ENCODE data around the gene ZNF622. TPM values are rescaled to one million over a fixed set of nuclear protein-coding genes. Genes with fewer than 3 reads are reported as not detected.

Gene ZNF622, protein sequence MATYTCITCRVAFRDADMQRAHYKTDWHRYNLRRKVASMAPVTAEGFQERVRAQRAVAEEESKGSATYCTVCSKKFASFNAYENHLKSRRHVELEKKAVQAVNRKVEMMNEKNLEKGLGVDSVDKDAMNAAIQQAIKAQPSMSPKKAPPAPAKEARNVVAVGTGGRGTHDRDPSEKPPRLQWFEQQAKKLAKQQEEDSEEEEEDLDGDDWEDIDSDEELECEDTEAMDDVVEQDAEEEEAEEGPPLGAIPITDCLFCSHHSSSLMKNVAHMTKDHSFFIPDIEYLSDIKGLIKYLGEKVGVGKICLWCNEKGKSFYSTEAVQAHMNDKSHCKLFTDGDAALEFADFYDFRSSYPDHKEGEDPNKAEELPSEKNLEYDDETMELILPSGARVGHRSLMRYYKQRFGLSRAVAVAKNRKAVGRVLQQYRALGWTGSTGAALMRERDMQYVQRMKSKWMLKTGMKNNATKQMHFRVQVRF
- total RNA-seq: 10 to 100 TPM; 34.1 to 48.5 (median 38.4) TPM
- long read RNA-seq, donor 1, transcript ZNF622-201 (6 exons, 1,699 nt): major isoform, 50 of 51 reads
- long read RNA-seq, donor 1, partial matches to known transcripts: 0 of 51 reads
- long read RNA-seq, donor 1, other reads (novel, unspliced or antisense): 1 of 51 reads
- long read RNA-seq, donor 2, transcript ZNF622-201 (6 exons, 1,699 nt): major isoform, 74 of 79 reads
- long read RNA-seq, donor 2, partial matches to known transcripts: 1 of 79 reads
- long read RNA-seq, donor 2, other reads (novel, unspliced or antisense): 4 of 79 reads

DNA sequence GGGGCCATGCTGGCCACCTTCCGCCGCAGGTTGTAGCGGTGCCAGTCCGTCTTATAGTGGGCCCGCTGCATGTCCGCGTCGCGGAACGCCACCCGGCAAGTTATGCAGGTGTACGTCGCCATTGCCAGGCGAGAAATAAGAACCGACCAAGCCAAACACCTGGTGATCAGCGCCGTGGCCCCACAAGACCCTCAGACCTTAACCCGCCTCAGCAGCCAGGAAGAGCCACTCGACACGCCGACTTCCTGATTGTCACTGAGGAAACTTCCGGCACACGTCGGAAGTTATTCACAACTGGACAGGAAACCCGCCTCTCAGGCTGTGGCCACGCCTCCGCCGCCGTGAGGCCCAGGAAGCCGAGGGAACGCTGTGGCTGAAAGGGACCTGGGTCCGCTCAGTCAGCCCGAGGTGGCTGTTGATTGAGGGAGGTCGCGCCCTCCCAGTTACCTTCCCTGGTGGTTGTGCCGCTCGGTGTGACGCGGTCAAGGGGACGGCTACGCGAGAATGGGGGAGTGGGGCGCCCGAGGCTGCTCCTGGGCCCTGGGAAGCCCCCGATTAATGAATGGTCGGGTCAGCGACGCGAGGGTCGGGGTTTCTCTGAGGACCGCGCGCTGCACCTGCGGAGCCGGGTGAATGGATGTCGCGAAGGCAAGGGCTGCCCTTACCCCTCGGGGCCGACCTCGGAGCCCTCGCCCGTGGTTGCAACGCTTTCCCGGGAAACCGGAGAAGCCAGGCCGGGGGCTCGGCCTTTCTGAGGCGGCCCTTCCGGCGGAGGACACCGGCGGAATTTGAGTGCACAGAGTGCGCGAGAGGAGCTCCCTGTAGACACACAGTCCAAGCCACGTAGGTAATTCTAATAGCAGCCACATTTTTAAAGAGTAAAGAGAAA, at the start of gene ZNF622:
ZNF622 (minus strand) TSS at position 257 of the 889 bp plus-strand sequence; CDS start at position 122, 135 bp downstream.
- H3K4me1 ChIP-seq (ENCODE audit: low read depth): peaks cover 33% of the 10 kb centered on the region

DNA sequence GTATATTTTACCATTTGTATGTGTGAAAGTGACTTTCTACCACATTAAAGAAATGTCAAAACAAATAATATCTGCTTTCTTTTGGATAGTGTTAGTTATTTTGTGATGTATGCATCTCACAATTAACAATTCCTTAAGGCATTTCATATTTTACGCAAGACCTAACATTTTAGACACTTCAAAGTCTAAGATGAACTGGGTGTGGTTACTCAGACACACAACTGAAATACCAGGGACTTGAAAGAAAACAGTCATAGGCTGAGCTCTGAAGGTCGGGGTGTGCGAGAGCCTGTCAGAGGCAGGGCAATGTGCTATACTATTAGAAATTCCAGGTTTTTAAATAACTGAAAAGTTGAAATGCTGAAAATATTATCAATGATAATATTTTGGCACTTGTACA, 44.5 kb upstream of the ZNF622 start:
- H3K4me3 ChIP-seq: no peak overlapping the region
- TF ChIP-seq, protein P1, sequence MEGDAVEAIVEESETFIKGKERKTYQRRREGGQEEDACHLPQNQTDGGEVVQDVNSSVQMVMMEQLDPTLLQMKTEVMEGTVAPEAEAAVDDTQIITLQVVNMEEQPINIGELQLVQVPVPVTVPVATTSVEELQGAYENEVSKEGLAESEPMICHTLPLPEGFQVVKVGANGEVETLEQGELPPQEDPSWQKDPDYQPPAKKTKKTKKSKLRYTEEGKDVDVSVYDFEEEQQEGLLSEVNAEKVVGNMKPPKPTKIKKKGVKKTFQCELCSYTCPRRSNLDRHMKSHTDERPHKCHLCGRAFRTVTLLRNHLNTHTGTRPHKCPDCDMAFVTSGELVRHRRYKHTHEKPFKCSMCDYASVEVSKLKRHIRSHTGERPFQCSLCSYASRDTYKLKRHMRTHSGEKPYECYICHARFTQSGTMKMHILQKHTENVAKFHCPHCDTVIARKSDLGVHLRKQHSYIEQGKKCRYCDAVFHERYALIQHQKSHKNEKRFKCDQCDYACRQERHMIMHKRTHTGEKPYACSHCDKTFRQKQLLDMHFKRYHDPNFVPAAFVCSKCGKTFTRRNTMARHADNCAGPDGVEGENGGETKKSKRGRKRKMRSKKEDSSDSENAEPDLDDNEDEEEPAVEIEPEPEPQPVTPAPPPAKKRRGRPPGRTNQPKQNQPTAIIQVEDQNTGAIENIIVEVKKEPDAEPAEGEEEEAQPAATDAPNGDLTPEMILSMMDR (IDR thresholded peaks at IDR 0.05): no peak

More for the DNA sequence above, at the start of gene ZNF622:
- DNase-seq (peak; percentile 95 to 96 (median 95)), ATAC-seq (peak; percentile 96)
- peaks cover 5% of the 10 kb centered on the region for H3K36me3 ChIP-seq (ENCODE audit: low read depth)
- H3K9me3 ChIP-seq: no peaks in the 10 kb centered on the region
- H3K4me3 ChIP-seq: peak within 1 kb of the TSS; percentile 88
- intact Hi-C loops (cut with DNase I, micrococcal nuclease): no loop called here
- TF ChIP-seq, protein P1 (IDR thresholded peaks at IDR 0.05): no peak

DNA sequence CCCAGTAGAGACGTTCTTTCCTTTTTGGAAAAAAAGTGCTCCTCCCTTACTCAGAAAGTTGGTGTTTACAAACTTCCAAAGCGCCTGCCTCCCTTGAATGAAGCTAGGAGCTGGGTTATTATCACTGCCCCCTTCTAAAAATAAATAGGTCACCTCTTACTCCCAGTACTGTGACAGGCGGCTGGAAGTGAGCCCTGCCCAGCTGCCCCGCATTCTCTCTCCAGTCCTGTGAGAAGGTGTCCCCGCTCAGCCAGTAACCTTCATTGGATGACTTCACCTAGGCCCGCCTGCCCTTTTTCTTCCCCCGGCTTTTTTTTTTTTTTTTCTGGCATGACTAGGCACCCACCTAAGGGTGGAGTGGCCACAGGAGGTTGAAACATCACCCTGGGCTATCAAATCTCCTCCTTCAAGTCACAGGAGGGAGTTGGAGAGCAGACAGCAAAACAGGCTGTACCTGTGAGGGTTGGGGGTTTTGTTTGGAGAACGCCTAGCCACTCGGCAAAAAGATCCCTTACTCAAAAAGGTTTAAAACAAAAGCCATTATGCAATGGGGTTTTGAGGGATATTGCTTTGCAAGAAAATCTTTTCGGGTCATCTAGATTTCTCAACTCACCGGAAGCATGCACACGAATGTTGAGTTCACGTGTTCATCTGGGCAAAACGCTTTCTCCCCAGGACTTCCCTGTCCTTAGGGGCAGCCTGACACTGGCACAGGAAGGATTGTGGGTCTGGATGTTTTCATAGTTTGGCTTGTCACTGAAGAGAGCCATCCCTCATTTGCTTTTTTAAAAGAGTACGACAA, 43.3 kb upstream of the ZNF622 start:
- ATAC-seq (peak; percentile 93), DNase-seq (peak; percentile 69 to 81 (median 77))
- Histone ChIP-seq H3K36me3 (ENCODE audit: low read depth) (no peaks in the 10 kb centered on the region), H3K9me3 (no peaks in the 10 kb centered on the region), H3K4me1 (ENCODE audit: low read depth) (peaks cover 9% of the 10 kb centered on the region), H3K4me3 (no peak overlapping the region)
- intact Hi-C loops (cut with DNase I, micrococcal nuclease): no loop called here
- TF ChIP-seq, protein P1 (IDR thresholded peaks at IDR 0.05): no peak

More for the DNA sequence above, 44.5 kb upstream of the ZNF622 start:
- Histone ChIP-seq H3K36me3 (ENCODE audit: low read depth) (no peaks in the 10 kb centered on the region), H3K4me1 (ENCODE audit: low read depth) (peaks cover 7% of the 10 kb centered on the region), H3K9me3 (no peaks in the 10 kb centered on the region)
- DNase-seq: no peak
- intact Hi-C loops (cut with DNase I, micrococcal nuclease): no loop called here
- no peak for ATAC-seq

DNA sequence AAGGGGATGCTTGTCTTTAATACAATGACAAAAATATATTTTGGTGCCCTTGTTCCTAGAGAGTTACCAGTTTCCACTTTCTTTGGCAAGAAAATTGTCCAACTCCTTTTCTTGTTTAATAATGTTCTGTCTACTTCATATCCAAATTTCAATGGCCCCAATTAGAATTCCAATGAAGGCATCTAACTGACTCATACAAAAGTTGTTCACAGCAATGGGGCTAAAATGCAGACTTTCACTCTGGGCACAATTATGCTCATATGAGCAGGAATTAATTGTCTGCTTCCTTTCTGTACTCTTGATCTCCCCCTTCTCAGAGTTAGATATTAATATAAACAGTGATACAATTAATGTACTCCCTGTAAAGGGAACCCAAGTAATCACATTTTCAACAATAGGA, 42.1 kb upstream of the ZNF622 start:
- no peak overlapping the region for H3K4me3 ChIP-seq
- DNase-seq (no peak), ATAC-seq (no peak)
- H3K36me3 ChIP-seq (ENCODE audit: low read depth): no peaks in the 10 kb centered on the region
- H3K9me3 ChIP-seq: no peaks in the 10 kb centered on the region
- TF ChIP-seq, protein P1 (IDR thresholded peaks at IDR 0.05): no peak
- H3K4me1 ChIP-seq (ENCODE audit: low read depth): peaks cover 9% of the 10 kb centered on the region
- intact Hi-C loops (cut with DNase I, micrococcal nuclease): no loop called here
